GM12891 (cell line): Measurements from ENCODE around the gene CEBPE.

Experiments used
- POLR2A ChIP-seq: IDR thresholded peaks from 2 replicates; pipeline ENCODE4 v1.6.1; 2011; ENCODE audit warnings: low read depth, low read length, control low read depth
- TAF1 ChIP-seq: IDR thresholded peaks from 2 replicates; pipeline ENCODE4 v1.6.1; 2011; ENCODE audit warnings: low read depth, low read length, control low read depth

DNA sequence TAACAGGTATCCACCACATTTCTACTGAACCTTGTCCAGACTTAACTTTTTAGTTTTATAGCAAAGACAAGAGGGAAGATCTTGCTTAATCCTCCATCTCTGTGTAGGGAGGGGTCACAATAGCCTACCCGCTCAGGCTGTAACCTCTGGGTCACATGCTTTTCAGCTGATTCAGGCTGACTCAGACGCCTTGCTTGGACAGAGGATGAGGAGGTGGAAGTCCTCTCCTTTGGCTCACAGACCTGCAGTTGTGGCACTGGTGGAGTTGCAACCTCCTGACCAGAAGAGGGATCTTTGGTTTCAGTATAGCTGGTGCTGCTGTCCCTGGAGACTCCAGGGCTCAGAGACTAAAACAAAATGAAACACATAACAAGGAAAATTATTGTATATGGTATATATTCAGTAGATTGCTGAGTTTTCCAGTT lies 40.4 kb downstream of the CEBPE start:
- TF ChIP-seq POLR2A (no peak), TAF1 (no peak)
